ENCODE measurements around the gene SYT7. TPM values are rescaled to one million over a fixed set of nuclear protein-coding genes. Genes with fewer than 3 reads are reported as not detected.

Gene SYT7
- total and polyA plus RNA-seq, 12 donors, result 11.5 to 26.1 (median 18.7) TPM

DNA sequence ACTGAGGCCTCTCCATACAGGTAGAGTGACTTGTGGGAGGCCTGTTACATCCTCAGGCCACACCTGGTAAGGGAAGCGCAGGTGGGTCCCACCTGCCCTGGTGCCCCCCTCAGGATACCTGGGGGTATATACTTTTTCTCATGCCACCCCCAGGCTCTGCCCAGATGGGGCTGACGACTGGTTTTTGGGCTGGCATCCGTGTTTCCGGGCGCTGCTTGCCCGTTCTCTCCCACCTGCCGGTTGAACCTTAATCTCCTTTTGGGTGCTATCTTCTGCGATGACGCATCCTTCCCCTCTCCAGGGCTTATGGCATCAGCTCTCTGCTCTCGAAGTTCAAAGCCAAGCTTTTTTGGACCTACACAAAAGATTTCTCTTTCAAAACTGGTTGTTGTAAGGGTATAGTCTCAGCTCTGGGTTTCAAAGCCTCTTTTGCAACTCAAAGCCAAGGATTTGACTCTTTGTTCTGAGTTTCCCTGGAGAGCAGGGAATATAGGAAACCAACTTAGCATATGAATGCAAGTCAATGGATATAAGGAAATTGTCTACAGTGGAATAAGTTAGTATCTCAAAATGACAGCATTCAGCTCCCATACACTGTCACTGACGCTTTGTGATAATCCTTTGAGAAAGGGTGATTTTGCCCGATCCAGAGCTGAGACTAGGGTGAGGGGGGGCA, 80.9 kb downstream of the SYT7 start:
- DNase-seq (no peak), ATAC-seq (no peak)
- intact Hi-C loops (cut with DNase I), result no loop called here
- TF ChIP-seq, protein P1, sequence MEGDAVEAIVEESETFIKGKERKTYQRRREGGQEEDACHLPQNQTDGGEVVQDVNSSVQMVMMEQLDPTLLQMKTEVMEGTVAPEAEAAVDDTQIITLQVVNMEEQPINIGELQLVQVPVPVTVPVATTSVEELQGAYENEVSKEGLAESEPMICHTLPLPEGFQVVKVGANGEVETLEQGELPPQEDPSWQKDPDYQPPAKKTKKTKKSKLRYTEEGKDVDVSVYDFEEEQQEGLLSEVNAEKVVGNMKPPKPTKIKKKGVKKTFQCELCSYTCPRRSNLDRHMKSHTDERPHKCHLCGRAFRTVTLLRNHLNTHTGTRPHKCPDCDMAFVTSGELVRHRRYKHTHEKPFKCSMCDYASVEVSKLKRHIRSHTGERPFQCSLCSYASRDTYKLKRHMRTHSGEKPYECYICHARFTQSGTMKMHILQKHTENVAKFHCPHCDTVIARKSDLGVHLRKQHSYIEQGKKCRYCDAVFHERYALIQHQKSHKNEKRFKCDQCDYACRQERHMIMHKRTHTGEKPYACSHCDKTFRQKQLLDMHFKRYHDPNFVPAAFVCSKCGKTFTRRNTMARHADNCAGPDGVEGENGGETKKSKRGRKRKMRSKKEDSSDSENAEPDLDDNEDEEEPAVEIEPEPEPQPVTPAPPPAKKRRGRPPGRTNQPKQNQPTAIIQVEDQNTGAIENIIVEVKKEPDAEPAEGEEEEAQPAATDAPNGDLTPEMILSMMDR (IDR thresholded peaks at IDR 0.05), result no peak
- H3K27ac ChIP-seq, result no peak overlapping the region
- H3K27me3 ChIP-seq, result peaks cover 0 to 4% (median 0%) of the 10 kb centered on the region in 7 donors
- 64 to 69% methylated on average over 12 of the region's 12 CpGs for WGBS, 2 donors
- no peaks in the 10 kb centered on the region for H3K36me3 ChIP-seq
- H3K4me1 ChIP-seq, result peaks cover 0 to 14% (median 10%) of the 10 kb centered on the region in 9 donors
- no peak overlapping the region for H3K4me3 ChIP-seq
- H3K9me3 ChIP-seq, result no peaks in the 10 kb centered on the region

DNA sequence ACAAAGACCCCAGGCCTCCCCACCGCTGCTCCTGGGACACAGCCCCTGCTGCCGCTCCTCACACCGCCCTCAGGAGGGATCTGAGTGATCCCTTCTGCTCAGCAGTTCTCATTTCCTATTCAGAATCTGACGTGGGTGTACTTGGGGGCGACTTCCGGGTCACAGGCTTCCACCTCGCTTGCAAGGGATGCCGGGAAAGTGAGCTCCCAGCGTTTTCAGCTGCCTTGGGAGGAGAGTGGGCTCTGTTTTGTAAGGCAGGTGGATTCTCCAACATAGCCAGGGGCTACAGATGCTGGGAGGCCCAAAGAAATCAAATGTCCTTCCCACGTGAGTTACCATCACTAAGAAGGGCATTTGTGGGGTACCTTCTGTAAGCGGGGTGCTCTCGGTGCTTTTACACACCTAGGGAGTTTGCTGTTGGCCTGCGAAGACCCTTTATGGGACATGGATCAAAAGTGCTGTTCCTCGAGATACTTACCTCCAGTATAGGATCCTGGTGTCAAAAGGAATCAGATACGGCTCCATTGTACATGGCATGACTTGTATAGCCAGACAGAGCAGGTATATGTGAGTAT, 82.0 kb downstream of the SYT7 start:
- Histone ChIP-seq H3K9me3 (no peaks in the 10 kb centered on the region), H3K27ac (no peak overlapping the region), H3K27me3 (no peaks in the 10 kb centered on the region), H3K4me3 (no peak overlapping the region), H3K4me1 (peaks cover 0 to 25% (median 11%) of the 10 kb centered on the region in 9 donors), H3K36me3 (no peaks in the 10 kb centered on the region)
- ATAC-seq (no peak), DNase-seq (no peak)
- intact Hi-C loops (cut with DNase I), result no loop called here
- 77 to 78% methylated on average over 15 of the region's 15 CpGs for WGBS, 2 donors
- TF ChIP-seq, protein P1 (IDR thresholded peaks at IDR 0.05), result no peak

- 79% methylated on average over 9 of the region's 9 CpGs for WGBS, 2 donors
- ATAC-seq (no peak), DNase-seq (no peak)
- Histone ChIP-seq H3K9me3 (no peaks in the 10 kb centered on the region), H3K27me3 (no peaks in the 10 kb centered on the region), H3K4me3 (no peak overlapping the region), H3K4me1 (peaks cover 0 to 26% (median 11%) of the 10 kb centered on the region in 9 donors), H3K36me3 (no peaks in the 10 kb centered on the region), H3K27ac (no peak overlapping the region)
- TF ChIP-seq, protein P1 (IDR thresholded peaks at IDR 0.05), result no peak
- intact Hi-C loops (cut with DNase I), result no loop called here
These were observed 83.0 kb downstream of the SYT7 start for GRCh38 chr11:61497876-61498275.

GRCh38 chr11:61497473-61497872, 83.4 kb downstream of the SYT7 start:
- Histone ChIP-seq H3K27me3 (no peaks in the 10 kb centered on the region), H3K36me3 (no peaks in the 10 kb centered on the region), H3K27ac (no peak overlapping the region), H3K4me3 (no peak overlapping the region), H3K4me1 (peaks cover 0 to 26% (median 11%) of the 10 kb centered on the region in 9 donors), H3K9me3 (no peaks in the 10 kb centered on the region)
- intact Hi-C loops (cut with DNase I), result no loop called here
- 49 to 95% methylated on average over 2 of the region's 2 CpGs for WGBS, 2 donors
- TF ChIP-seq, protein P1 (IDR thresholded peaks at IDR 0.05), result no peak
- DNase-seq (no peak), ATAC-seq (no peak)
